NCI-H226 (cell line): Measurements from ENCODE around the gene LSM14A.
"Not testable (repeated sequence)": the region's sequence is repeated elsewhere in the genome, so short reads cannot be mapped to it uniquely, and the experiment has no call there.

Experiments used
- DNase-seq: peaks from one replicate; pipeline ENCODE4 v3.0.0-alpha.2; 2015

The LSM14A gene

DNA sequence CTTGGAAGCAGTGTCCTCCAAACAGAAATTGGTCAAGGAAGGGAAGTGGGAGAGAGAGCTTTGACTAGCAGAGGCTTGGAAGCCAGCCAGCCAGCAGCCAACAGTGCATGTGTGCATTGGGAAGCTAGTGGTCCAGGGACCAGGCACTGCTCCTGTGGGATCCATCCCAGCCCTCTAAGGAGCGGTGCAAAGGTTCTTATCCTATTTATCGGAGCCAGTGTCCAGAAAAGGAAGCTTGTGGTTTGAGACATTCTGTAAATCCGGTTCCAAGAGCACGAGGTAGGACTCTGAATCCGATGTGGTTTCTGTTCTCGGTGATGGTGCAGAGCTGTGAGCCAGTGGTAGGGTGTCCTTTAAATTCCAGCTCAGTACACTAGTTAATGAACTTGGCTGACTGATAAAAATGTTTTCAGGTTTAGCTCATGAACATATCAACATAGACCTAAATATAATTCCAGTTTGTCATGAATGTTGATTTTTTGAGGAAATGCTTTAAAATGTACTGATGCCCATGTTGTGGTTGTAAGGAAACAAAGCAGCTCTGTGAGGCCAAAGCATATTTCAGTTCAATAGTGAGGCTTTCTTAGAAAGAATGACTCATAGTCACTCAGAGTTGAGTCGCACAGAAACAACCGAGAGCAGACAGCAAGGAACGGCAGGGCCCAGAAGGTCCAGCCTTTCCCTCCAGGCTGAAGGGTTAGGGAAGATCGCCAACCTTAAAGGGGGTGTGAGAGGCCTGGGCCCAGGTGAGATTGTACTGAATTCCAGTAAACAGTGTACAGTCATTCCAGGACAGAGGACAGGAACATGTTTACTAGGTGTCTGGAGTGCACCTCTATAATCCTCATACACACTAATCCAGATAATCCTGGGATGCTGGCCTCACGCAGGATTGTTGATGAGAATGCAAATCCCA lies 60.5 kb downstream of the LSM14A start:
- peak; percentile 57 for DNase-seq

DNA sequence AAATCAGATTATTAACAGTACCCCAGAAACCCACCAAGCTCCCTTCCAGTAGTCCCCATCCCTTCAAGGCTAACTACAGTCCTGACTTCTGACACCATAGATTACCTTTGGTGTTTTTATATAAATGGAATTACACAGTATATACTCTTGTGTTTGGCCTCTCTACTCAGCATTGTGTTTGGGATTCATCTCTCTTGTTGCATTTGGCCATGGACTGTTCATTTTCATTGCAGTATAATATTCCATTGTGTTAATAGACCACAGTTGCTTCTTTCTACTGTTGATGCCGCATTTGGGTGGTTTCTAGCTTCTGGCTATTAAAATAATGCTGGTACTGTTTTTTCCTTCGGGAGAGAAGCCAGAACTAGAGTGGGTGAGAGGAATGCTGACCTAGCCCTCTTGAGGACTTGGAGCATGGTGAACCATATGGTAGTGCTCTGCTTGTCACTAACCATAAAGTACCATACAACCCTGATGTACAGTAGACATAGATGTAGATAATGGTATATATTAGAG lies 63.2 kb downstream of the LSM14A start:
- DNase-seq, result no peak

DNA sequence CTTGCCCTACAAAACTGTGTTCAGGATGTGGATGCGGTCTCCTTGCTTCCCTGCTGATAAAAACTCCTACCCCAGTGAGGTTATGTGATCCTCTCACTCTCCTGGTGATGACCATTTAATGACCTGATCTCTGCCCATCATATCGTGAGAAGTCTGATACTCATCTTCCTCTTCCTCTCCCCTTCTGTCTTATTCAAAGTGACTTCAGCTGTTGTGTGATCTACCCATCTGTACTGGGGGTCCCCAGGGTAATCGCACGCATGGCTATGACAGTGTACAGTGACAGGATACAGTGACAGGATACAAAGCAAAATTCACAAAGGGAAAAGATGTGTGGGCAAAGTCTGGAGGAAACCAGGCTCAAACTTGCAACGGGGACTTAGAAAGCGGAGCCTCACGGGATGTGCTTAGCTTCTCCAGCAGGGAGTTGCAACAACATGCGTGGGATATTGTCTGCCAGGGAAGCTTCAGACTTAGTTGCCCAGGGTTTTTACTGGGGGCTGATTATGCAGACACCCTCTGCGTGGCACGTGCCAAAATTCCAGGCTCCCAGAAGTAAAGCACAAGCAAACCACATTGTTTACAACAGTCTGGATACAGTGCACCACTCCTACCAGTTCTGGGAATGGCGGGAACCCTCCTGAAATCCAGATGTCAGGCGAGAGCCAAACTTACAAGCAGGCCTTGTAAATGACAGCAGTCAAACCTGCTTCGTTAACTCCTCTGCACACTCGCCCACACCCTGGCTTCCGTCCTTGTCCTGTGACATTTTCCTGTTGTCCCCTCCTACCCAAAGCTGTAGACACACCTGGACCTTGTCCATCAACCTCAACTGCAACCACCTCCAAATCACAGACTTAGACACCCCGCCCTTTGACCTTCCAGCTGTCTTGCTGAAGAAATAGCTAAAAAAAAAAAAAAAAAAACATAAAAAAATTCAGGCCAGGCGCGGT lies 64.0 kb downstream of the LSM14A start:
- no peak for DNase-seq

DNA sequence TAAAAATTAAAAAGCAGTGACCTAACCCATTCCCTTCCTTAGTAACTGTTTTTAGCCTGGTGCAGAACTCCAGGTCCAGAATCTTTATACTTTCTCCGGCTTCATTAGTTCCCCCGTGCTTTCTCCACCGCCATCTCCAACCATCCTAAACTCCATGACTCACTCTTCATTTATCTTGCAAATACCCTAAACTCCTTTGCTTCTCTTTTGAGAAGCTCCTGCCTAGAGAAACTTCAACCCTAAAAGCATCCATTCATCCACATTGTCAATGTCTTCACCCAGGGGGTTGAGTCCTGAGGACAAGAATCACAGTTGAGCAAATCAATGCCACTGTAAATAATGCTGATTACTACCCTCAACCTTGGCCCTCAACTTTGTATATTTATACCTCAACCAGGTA lies 65.0 kb downstream of the LSM14A start:
- DNase-seq, result no peak

DNA sequence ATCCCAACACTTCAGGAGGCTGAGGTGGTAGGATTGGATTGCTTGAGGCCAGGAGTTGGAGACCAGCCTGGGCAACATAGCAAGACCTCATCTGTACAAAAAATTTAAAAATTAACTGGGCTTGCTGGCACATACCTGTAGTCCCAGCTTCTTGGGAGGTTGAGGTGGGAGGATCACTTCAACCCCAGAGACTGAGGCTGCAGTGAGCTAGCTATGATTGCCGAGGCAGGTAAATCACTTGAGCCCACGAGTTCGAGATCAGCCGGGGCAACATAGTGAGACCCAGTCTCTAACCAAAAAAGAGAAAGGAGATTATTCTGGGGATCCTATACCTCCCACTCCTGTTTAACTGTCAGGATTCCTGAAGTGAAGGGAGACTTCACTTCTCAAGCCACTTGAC lies 65.6 kb downstream of the LSM14A start:
- DNase-seq, result no peak

DNA sequence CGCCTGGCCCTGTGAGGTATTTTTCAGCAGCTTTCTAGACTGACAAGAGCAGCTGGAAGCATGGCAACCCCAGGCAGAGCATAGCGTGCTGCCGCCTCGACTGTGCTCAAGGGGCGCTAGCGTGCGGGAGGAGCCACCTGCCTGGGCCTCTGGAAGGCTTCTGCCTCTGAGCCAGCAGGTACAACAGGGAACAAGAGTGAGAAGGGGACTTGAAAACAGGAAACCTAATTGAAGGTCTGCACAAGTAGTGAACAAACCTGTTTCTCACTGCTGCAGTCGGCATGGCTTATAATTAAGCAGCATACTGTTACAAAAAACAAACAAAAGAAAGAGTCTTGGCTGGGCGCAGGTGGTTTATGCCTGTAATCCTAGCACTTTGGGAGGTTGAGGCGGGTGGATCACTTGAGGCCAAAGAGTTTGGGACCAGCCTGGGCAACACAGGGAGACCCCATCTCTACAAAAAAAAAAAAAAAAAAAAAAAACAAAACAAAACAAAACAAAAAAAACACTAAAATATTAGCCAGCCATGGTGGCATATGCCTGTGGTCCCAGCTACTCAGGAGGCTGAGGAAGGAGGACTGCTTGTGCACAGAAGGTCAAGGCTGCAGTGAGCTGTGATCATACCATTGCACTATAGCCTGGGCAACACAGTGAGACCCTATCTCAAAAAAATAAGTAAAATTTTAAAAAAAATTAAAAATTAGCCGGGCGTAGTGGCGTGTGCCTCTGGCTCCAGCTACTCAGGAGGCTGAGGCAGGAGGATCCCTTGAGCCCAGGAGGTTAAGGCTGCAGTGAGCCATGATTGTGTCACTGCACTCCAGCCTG lies 69.4 kb downstream of the LSM14A start:
- DNase-seq, result no peak

DNA sequence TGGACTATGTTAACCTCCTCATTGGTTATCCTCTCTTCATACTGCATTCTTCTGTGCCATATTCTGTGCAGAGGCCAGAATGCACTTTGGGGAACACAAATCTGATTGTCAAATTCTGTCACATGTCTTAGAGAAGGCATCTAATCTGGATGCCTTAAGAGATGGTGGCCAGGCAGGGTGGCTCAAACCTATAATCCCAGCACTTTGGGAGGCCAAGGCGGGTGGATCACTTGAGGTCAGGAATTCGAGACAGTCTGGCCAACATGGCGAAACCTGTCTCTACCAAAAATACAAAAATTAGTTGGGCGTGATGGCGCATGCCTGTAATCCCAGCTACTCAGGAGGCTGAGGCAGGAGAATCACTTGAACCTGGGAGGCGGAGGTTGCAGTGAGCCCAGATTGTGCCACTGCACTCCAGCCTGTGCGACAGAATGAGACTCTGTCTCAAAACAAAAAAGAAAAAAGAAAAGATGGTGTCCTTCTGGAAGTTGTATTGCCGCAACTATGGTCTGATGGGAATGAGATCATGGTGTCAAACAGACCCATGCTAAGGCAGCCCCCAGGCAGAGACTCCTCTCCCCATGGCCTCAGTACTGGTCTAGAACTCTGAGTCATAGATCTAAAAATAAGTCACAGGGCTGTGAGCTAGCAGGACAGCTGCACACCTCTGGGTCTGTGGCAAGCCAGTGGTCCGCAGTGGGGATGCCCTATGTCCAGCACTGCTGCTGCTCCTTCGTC lies 71.0 kb downstream of the LSM14A start:
- DNase-seq, result peak; percentile 22

DNA sequence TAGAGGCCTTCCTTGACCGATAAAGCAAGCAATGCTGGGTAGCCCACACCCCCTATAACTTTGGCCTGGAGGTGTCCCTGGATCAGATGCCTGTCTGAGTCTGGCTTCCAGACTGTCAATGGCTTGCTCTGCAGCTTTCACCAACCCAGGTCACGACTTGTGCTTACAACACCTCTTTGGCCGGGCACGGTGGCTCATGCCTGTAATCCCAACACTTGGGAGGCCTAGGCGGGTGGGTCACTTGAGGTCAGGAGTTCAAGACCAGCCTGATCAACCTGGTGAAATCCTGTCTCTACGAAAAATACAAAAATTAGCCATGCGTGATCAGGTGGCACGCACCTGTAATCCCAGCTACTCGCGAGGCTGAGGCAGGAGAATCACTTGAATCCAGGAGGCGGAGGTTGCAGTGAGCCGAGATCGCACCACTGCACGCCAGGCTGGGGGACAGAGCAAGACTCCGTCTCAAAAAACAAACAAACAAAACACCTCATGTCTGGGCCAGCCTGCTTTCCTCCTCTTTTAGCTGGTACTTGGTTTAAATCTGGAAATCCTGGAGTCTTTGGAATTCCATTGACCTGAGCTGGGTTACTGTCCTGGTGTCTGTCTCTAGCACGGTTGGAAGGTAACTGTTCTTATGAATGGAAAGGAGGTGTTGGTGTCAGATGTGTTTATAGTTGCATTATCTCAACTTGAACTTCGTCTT lies 71.7 kb downstream of the LSM14A start:
- no peak for DNase-seq

DNA sequence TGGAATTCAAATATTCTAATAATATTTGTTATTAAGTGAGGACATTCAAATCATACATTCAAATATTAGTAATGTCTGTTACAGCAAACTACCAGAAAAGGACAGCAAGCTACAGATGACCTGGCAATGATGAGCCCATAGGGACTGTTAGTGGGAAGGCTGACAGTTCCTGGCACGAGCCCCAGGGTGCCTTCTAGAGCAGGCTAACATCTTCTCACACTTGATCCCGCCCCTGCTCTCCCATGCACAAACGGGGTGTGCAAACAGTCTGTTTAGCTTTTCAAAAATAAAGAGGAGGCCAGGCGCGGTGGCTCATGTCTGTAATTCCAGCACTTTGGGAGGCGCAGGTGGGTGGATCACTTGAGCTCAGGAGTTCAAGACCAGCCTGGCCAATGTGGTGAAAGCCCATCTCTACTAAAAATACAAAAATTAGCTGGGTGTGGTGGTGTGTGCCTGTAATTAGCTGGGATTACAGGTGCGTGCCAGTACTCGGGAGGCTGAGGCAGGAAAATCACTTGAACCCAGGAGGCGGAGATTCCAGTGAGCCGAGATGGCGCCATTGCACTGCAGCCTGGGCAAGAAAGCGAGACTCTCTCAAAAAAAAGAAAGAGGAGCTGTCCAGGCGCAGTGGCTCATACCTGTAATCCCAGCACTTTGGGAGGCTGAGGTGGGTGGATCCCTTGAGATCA lies 72.5 kb downstream of the LSM14A start:
- DNase-seq, result no peak

DNA sequence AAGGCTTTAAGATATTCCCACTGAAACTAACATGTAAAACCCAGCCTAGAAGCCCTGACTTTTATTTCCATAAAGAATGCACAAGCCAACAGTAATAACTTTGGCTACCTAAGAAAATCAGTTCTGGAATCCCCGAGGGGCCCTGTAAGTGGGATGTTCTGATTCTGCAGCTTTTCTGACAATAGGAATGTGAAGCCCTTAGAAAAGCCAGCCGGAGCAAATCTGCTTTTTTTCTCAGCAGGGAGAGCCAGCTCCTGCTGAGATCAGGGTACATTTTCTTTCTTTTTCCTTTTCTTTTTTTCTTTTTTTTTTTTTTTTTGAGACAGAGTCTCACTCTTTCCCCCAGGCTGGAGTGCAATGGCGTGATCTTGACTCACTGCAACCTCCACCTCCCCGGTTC lies 74.0 kb downstream of the LSM14A start:
- DNase-seq, result no peak

DNA sequence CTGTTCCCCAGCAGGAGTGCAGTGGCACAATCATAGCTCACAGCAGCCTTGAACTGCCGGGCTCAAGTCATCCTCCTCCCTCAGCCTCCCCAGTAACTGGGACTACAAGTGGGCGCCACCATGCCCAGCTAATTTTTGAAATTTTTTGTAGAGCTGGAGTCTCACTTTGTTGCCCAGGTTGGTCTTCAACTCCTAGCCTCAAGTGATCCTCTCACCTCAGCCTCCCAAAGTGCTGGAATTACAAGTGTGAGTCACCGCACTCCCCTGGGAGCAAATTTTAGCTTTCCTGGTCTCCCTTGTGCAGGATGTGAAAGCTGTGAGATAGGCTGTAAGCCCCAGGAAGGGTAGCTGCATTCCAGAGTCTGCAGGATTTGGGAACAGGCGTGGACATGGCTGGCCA lies 76.6 kb downstream of the LSM14A start:
- no peak for DNase-seq

DNA sequence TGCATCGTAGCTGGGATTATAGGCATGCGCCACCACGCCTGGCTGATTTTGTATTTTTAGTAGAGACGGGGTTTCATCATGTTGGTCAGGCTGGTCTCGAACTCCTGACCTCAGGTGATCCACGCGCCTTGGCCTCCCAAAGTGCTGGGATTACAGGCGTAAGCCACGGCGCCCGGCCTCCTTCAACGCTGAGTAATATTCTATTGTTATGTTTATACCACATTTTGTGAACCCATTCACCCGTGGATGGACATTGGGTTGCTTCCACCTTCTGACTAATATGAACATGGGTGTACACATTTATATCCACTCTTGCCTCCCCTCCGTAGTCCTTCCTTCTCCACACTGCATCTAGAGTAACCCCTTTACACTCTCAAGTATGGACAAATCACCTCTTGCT lies 80.9 kb downstream of the LSM14A start:
- not testable (repeated sequence) for DNase-seq

DNA sequence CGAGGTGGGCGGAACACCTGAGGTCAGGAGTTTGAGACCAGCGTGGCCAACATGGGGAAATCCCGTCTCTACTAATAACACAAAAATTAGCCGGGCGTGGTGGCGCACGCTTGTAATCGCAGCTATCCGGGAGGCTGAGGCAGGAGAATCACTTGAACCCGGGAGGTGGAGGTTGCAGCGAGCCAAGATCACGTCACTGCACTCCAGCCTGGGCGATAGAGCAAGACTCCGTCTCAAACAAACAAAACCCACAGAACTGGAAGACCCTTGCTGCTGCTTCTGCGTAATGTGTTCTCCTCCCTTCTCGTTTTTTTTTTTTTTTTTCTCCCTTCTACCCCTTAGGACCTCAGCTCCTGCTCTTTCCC lies 81.4 kb downstream of the LSM14A start:
- not testable (repeated sequence) for DNase-seq

DNA sequence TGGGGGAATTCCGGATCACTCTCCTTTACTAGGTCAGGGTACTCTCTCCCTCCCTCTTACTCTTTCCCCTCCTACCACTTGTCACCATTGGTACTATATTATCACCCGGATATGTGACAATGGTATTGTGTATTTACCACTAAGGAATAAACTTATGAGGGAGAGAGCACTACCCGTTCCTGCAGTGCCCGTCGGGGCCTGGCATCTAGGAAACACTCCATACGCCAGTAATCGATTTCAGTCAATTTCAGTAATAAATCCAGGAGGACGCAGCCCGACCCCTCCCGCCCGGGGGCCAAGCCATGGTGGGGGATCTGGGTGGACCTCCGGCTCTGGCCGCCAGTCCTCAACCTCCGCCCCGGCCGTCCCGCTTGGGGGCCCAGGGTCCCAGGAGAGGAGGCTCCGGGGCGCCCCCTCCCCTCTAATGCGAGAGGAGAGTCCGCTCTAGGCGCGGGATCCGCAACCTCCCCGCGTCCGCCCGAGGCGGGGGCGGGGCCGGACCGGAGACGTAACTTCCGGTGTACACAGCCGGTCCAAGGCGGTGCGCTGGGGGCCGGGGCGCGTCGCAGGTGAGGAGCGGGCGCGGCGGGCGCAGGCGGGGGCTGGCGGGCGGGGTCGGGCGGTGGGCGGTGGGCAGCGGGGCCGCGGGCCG lies 81.9 kb downstream of the LSM14A start, which contains the start of gene GARRE1:
Gene GARRE1, plus strand, starts transcription at position 509 of the 652 bp plus-strand sequence. CDS start 45,920 bp downstream, outside the sequence.
- DNase-seq, result peak; percentile 61

DNA sequence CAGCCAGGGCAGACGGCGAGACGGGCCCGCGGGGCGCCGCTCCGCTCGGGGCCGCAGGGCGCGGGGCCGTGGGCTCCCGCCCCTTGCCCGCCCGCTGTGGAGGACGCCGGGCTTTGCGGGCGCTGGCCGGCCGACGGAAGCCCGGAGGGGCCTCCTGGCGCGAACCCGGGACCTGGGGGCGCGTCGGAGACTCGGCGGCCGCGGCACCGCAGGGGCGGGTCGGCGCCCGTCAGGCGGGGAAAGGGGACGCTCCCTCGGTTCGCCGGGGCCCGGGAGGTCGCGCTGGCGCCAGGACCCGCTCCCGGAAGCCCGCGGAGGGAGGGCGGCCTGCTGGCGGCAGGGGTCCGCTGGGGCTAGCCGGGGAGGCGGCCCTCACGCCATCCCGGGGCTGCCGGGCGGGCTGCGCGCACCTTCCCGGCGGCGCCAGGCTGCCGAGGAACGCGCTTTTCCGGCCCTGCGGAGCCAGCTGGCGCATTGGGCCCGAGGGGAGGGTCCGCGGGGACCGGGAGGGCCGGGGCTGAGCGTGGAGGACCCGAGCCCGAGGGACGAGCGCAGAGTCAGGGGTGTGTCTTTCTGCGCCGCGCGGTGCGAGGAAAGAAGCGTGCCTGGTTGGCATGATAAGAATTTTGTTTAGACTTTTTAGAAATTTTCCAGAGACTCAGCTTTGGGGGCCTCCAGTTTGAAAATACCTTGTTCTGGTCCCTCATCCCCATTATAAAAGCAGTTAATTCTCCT lies 82.6 kb downstream of the LSM14A start:
- peak; percentile 32 for DNase-seq

DNA sequence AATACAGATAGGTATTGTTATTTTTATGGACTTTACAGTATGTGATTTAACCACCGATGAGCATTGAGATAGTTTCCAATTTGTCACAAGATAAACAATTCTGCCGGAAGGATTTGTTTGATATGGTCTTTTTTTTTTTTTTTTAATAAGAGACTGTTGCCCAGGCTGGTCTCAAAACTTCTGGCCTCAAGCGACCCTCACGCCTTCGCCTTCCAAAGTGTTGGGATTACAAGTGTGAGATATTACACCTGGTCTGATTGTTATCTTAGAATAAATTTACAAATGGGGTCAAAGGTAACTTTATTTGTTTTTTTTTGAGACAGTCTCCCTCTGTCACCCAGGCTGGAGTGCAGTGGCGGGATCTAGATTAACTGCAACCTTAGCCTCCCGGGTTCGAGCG lies 83.2 kb downstream of the LSM14A start:
- DNase-seq, result no peak

DNA sequence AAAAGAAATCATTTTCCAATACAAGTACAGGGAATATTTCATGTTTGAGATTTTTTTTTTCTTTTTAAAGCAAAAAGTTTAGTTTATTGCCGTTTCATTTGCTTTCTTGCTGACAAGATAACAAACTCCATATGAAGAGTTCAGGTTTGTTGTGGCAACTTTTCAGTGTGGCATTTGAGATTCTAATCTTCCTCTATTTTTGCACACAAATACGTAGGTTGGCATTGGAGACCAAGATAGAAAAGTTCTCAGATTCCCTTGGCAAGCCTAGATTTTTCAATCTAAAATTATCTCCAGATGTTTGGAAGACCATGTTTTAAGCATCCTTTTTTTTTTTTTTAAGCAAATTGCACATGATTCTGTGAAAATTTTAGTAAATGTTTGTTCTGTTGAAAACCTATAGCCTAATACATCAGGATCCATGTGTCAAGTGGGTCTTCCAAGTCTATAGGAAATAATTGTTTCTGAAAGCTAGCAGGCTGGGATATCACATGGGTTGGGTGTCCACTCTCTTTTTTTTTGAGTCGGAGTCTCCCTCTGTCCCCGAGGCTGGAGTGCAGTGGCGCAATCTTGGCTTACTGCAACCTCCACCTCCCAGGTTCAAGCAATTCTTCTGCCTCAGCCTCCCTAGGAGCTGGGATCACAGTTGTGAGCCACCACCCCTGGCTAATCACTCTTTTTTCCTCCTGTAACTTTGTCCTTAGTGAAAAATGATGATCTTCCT lies 84.7 kb downstream of the LSM14A start:
- no peak for DNase-seq

DNA sequence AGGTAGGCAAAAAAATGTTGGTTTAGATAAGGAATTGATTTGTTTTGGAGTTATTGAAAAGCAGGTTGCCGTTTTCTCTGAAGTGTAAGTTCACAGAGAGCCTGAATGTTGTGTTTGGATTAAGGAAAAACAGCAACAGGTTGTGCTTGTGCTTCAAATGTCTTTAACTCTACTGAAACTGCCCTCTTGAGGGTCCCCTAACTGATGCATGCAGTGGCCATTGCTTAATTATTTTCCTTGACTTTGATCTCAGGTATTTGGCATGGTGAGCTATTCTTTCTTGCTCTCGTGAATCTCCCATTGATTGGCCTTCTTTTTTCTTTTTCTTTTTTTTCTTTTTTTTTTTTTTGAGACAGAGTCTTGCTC lies 85.2 kb downstream of the LSM14A start:
- no peak for DNase-seq
